Glutamatergic neuron (in vitro differentiated cells): ENCODE results near the gene OAS1. TPM values are rescaled to one million over a fixed set of nuclear protein-coding genes. Genes with fewer than 3 reads are reported as not detected.

Experiments
- DNase-seq: peaks from one replicate; pipeline ENCODE4 v3.0.0; 2022
- H3K27ac Mint-ChIP-seq: one replicate; pipeline ENCODE4 v1.8.0; 2020; ENCODE audit warnings: mild to moderate bottlenecking, mixed read lengths, inconsistent platforms; ENCODE audit not compliant: unreplicated experiment
- H3K27me3 Mint-ChIP-seq: one replicate; pipeline ENCODE4 v1.8.0; 2020; ENCODE audit warnings: mild to moderate bottlenecking, moderate library complexity, mixed read lengths, inconsistent platforms; ENCODE audit not compliant: unreplicated experiment
- H3K36me3 Mint-ChIP-seq: one replicate; pipeline ENCODE4 v1.8.0; 2020; ENCODE audit warnings: mild to moderate bottlenecking, mixed read lengths, inconsistent platforms; ENCODE audit not compliant: unreplicated experiment
- H3K4me1 Mint-ChIP-seq: one replicate; pipeline ENCODE4 v1.8.0; 2020; ENCODE audit warnings: mild to moderate bottlenecking, low read depth, mixed read lengths, inconsistent platforms; ENCODE audit not compliant: unreplicated experiment
- H3K4me3 Mint-ChIP-seq: one replicate; pipeline ENCODE4 v1.8.0; 2020; ENCODE audit warnings: mild to moderate bottlenecking, mixed read lengths, inconsistent platforms; ENCODE audit not compliant: unreplicated experiment
- H3K9me3 Mint-ChIP-seq: one replicate; pipeline ENCODE4 v1.8.0; 2020; ENCODE audit warnings: mild to moderate bottlenecking, moderate library complexity, mixed read lengths, inconsistent platforms; ENCODE audit not compliant: unreplicated experiment
- CTCF ChIP-seq: fragments of 200-600 bp; sonication (generic); IDR thresholded peaks from one replicate; pipeline ENCODE4 v1.5.0; 2021; ENCODE audit not compliant: partially characterized antibody, unreplicated experiment
- total RNA-seq: library from RNA; stranded (reverse); fragmentation: NEBNext Ultra II Directional; extraction: Animal tissue kit (Norgen Biotek cat#: 25700); gene quantifications from one replicate; pipeline ENCODE4 v1.2.1, GENCODE V29; 2021; ENCODE audit not compliant: unreplicated experiment

Gene OAS1
- total RNA-seq, 1 donor from 2014 or later, result not detected

- Mint-ChIP-seq H3K27ac (no peak overlapping the region), H3K36me3 (no peaks in the 10 kb centered on the region), H3K4me3 (no peak overlapping the region), H3K4me1 (peaks cover 2% of the 10 kb centered on the region), H3K9me3 (no peaks in the 10 kb centered on the region), H3K27me3 (peaks cover 2% of the 10 kb centered on the region)
- no peak for DNase-seq
- no peak for TF ChIP-seq CTCF
Observed at GRCh38 chr12:112876506-112876905, 30.3 kb upstream of the OAS1 start.

DNA sequence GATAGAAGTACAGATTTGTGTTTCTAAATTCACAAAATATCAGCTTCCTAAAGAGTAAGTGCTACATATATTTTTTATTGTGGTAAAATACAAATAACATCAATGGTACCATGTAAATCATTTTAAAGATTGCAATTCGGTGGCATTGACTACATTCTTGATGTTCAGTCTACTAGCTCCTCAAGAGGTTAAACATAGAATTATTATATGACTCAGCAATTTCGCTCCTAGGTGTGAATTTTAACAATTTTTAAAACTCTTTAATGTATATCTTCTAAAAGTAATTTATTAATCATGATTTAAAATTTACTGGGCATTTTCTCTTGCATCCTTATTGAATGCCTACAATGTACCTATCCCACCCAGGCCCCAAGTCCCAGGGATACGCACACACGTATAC is 29.8 kb upstream of the OAS1 start:
- peaks cover 4% of the 10 kb centered on the region for H3K4me1 Mint-ChIP-seq
- no peak for TF ChIP-seq CTCF
- no peaks in the 10 kb centered on the region for H3K36me3 Mint-ChIP-seq
- no peak for DNase-seq
- peaks cover 2% of the 10 kb centered on the region for H3K27me3 Mint-ChIP-seq
- no peaks in the 10 kb centered on the region for H3K9me3 Mint-ChIP-seq
- H3K4me3 Mint-ChIP-seq, result no peak overlapping the region
- H3K27ac Mint-ChIP-seq, result no peak overlapping the region

DNA sequence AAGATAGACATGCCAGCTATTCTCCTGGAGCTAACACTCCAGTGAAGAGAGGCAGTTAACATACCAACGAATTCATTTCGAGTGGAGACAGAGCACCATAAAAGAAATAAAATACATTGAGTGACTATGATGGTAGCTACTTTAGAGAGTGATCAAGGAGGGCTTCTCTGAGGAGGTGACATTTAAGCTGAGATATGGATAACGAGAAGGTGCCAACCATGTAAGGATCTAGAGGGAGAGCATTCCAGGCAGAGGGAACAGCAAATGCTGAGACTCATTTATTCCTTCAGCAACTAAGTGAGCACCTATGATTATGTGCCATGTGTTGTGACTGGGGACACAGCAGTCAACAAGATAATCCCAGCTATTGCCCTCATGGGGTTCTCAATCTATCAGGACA is 28.3 kb upstream of the OAS1 start:
- DNase-seq, result no peak
- H3K4me1 Mint-ChIP-seq, result peaks cover 4% of the 10 kb centered on the region
- H3K27me3 Mint-ChIP-seq, result peaks cover 2% of the 10 kb centered on the region
- no peaks in the 10 kb centered on the region for H3K36me3 Mint-ChIP-seq
- no peak overlapping the region for H3K4me3 Mint-ChIP-seq
- no peak for TF ChIP-seq CTCF
- H3K27ac Mint-ChIP-seq, result no peak overlapping the region
- H3K9me3 Mint-ChIP-seq, result peaks cover 4% of the 10 kb centered on the region

DNA sequence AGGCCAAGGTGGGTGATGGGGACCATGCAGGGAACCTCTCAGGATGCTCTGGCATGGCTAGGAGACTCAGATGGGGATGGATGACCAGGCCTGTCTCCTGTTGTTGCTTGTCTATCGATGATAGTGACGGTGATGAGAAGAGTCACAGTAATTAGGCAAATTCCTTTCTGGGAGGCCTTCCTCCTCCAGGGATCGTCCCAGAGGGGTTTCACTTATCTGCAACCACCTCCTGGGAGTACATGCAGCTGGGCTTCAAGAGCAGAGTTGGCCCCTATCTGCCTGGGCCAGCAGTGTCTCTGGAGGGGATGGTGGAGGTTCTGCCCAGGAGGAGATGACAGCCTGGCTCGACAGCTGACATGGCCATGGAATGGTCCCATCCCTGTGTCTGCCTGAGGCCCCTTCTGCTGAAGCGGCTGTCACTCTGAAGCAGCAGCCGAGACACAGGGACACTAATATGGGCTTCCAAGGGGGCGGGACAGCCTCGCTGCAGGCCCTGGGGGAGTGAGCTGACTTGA is 27.5 kb upstream of the OAS1 start:
- Mint-ChIP-seq H3K9me3 (peaks cover 4% of the 10 kb centered on the region), H3K27ac (peak overlapping the region; percentile 20), H3K4me3 (no peak overlapping the region), H3K4me1 (peaks cover 4% of the 10 kb centered on the region), H3K36me3 (no peaks in the 10 kb centered on the region), H3K27me3 (peaks cover 2% of the 10 kb centered on the region)
- no peak for TF ChIP-seq CTCF
- DNase-seq, result peak; percentile 39

DNA sequence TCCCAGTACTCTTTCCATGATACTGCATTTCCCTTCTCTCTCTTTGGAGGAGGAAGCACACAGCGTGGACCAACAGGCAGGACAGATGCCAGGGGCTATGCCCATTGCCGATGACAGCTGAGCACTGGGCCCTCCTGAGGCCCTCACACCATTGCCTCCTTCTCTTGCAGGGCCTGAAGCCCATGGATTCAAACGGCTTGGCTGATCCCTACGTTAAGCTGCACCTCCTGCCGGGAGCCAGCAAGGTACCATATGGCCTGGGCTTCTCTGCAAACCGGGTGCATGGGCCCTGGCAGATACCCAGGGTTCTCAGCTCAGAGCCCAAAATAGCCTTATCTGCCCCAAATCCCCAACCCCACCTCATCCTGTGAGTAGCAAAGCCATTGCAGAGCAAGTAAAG is 25.2 kb upstream of the OAS1 start:
- Mint-ChIP-seq H3K4me1 (peaks cover 4% of the 10 kb centered on the region), H3K36me3 (no peaks in the 10 kb centered on the region), H3K27ac (no peak overlapping the region), H3K9me3 (peaks cover 7% of the 10 kb centered on the region), H3K27me3 (peaks cover 2% of the 10 kb centered on the region), H3K4me3 (no peak overlapping the region)
- no peak for DNase-seq
- TF ChIP-seq CTCF, result no peak
